DOHH2 (cell line): ENCODE measurements around the gene SEZ6.

Source experiments
- CTCF ChIP-seq: fragments of 200-600 bp; sonication (generic); IDR thresholded peaks from one replicate; pipeline ENCODE4 v1.5.1; 2014; ENCODE audit warnings: antibody characterized with exemption, mild to moderate bottlenecking, low read depth, low read length; ENCODE audit not compliant: poor library complexity, severe bottlenecking
- EZH2phosphoT487 ChIP-seq: fragments of 200-600 bp; sonication (generic); IDR thresholded peaks from 2 replicates; pipeline ENCODE4 v1.6.1; 2017; ENCODE audit warnings: borderline replicate concordance, mild to moderate bottlenecking, antibody characterized with exemption, low read length, moderate library complexity, mixed read lengths

DNA sequence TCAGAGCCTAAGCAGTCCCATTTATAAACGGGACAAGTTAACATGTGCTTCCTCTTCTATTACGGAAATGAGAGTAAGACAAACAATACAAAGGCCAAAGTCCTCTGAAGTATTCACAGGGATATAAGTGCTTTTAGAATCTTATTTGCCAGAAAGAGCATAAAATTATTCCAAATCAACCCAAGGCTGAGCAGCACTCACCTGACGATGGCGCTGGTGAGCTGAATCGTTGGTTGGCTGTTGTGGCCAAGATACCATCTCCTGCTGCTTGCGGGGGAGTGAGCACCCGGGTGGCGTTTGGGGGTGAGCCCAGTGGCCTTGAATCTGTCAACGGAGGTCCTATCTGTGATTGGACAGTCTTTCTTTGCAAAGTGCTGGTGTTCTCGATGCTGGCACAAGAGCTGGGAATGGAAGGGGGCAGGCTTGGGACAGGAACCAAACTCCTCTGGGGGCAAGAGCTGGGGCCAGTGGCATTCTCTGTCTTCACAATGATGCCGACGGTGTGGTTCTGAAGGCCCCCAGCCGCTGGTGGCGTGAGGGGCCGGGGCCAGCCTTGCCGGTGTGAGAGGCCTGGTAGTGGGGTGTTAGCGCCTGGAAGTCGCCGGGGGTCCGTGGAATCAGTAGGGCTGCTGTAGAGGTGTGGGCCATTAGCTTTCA is 93.4 kb downstream of the SEZ6 start:
- TF ChIP-seq CTCF (peak; percentile 53), EZH2phosphoT487 (no peak)
